H1 (cell line): ENCODE results near the gene ARFGEF3.

Experiments
- CBX5 ChIP-seq: fragments of 300-800, 300-1000 bp; sonication (generic); IDR thresholded peaks from 2 replicates; pipeline ENCODE4 v1.7.1; 2016; ENCODE audit warnings: antibody characterized with exemption, low read length, low read depth
- EZH2 ChIP-seq: fragments of 200-600 bp; sonication (generic); IDR thresholded peaks from 2 replicates; pipeline ENCODE4 v1.7.1; 2012; ENCODE audit warnings: low read depth, mild to moderate bottlenecking, moderate library complexity, low read length, inconsistent platforms; ENCODE audit not compliant: severe bottlenecking
- FOSL1 ChIP-seq: IDR thresholded peaks from 2 replicates; pipeline ENCODE4 v1.6.1; 2011; ENCODE audit warnings: mild to moderate bottlenecking, low read depth, low read length, moderate library complexity; ENCODE audit not compliant: insufficient read depth
- GABPA ChIP-seq: IDR thresholded peaks from 2 replicates; pipeline ENCODE4 v1.6.1; 2011; ENCODE audit warnings: mild to moderate bottlenecking, low read length, moderate library complexity, borderline replicate concordance; ENCODE audit not compliant: insufficient read depth
- JUN ChIP-seq: IDR thresholded peaks from 2 replicates; pipeline ENCODE4 v1.6.1; 2011; ENCODE audit warnings: low read depth, mild to moderate bottlenecking, improper control_type of control experiment, low read length
- JUND ChIP-seq: IDR thresholded peaks from 2 replicates; pipeline ENCODE4 v1.6.1; 2011; ENCODE audit warnings: mild to moderate bottlenecking, improper control_type of control experiment, low read length
- KDM5A ChIP-seq: fragments of 200-600 bp; IDR thresholded peaks from 2 replicates; pipeline ENCODE4 v1.7.1; 2012; ENCODE audit warnings: mild to moderate bottlenecking, low read length, inconsistent platforms, mixed read lengths
- POLR2AphosphoS5 ChIP-seq: IDR thresholded peaks from 2 replicates; pipeline ENCODE4 v1.6.1; 2011; ENCODE audit warnings: low read depth, low read length
- POU5F1 ChIP-seq: IDR thresholded peaks from 2 replicates; pipeline ENCODE4 v1.6.1; 2011; ENCODE audit warnings: low read depth, mild to moderate bottlenecking, low read length, moderate library complexity
- RFX5 ChIP-seq: IDR thresholded peaks from 2 replicates; pipeline ENCODE4 v1.6.1; 2011; ENCODE audit warnings: low read depth, low read length, improper control_type of control experiment, borderline replicate concordance
- RNF2 ChIP-seq: fragments of 200-900, 300-1000 bp; sonication (generic); IDR thresholded peaks from 2 replicates; pipeline ENCODE4 v1.7.1; 2016; ENCODE audit warnings: borderline replicate concordance, low read depth, mild to moderate bottlenecking, antibody characterized with exemption, low read length; ENCODE audit not compliant: poor library complexity, severe bottlenecking; ENCODE audit errors: missing control alignments
- SIX5 ChIP-seq: IDR thresholded peaks from 2 replicates; pipeline ENCODE4 v1.6.1; 2011; ENCODE audit warnings: mild to moderate bottlenecking, low read depth, low read length
- TAF1 ChIP-seq: IDR thresholded peaks from 2 replicates; pipeline ENCODE4 v1.6.1; 2011; ENCODE audit warnings: mild to moderate bottlenecking, low read depth, low read length
- TF ChIP-seq, protein P1 (sequence below), 3 experiments: IDR thresholded peaks; 1 replicate in 2 of 3; 2 replicates in 1 of 3; pipeline versions ENCODE4 v1.5.1 to v1.6.1; 2011; ENCODE audit warnings: low read length in 3 of 3, mild to moderate bottlenecking in 3 of 3, inconsistent platforms in 2 of 3, low read depth in 1 of 3, moderate library complexity in 1 of 3; ENCODE audit not compliant: insufficient read depth in 1 of 3; ENCODE audit errors: control extremely low read depth in 1 of 3

DNA sequence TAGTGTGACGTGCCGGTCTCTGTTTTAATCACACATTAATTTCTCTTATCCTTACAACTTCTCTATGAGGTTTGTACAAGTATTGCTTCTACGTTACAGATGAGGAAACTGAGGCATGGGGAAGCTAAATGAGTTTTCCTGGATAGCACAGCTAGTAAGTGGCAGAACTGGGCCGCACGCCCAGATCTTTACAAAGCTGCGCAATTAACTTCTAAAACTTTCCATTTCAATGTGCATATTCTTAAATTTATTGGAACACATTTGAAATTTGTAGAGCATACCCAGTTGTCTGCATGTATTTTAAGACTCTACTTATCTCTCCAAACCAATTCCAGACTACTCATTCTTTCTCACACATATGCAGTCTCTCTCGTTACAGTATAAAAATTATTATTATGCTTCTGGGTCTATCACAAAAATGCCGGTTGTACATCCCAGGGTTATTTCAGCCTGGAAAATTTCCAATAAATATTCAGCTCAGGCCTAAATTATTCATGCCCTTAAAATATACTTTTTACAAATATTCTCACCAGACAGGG lies 44.3 kb upstream of the ARFGEF3 start:
- TF ChIP-seq EZH2 = no peak
- TF ChIP-seq JUN = no peak
- TF ChIP-seq GABPA = no peak
- TF ChIP-seq, protein P1, sequence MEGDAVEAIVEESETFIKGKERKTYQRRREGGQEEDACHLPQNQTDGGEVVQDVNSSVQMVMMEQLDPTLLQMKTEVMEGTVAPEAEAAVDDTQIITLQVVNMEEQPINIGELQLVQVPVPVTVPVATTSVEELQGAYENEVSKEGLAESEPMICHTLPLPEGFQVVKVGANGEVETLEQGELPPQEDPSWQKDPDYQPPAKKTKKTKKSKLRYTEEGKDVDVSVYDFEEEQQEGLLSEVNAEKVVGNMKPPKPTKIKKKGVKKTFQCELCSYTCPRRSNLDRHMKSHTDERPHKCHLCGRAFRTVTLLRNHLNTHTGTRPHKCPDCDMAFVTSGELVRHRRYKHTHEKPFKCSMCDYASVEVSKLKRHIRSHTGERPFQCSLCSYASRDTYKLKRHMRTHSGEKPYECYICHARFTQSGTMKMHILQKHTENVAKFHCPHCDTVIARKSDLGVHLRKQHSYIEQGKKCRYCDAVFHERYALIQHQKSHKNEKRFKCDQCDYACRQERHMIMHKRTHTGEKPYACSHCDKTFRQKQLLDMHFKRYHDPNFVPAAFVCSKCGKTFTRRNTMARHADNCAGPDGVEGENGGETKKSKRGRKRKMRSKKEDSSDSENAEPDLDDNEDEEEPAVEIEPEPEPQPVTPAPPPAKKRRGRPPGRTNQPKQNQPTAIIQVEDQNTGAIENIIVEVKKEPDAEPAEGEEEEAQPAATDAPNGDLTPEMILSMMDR (IDR thresholded peaks at IDR 0.05; ENCODE audit: control extremely low read depth in 1 of 3, insufficient read depth in 1 of 3, low read depth in 1 of 3, low read length in 3 of 3) = no peak
- TF ChIP-seq TAF1 = no peak
- no peak for TF ChIP-seq POLR2AphosphoS5
- TF ChIP-seq POU5F1 = no peak
- TF ChIP-seq CBX5 = no peak
- TF ChIP-seq FOSL1 = no peak
- no peak for TF ChIP-seq RNF2
- TF ChIP-seq JUND = no peak
- no peak for TF ChIP-seq SIX5
- no peak for TF ChIP-seq RFX5
- no peak for TF ChIP-seq KDM5A
